Brain microvascular endothelial cell (primary cell): Measurements from ENCODE around the gene NECAB3.
A peak's percentile ranks its signal among the peaks of the same experiment; 100 is the strongest.

Experiments
- DNase-seq: peaks from one replicate; pipeline ENCODE4 v3.0.0-alpha.2; 2020
- H3K27ac ChIP-seq: fragments of 250-450 bp; sonication (Bioruptor Pico); 2 replicates; pipeline ENCODE4 v1.5.1; 2020; ENCODE audit warnings: mild to moderate bottlenecking, moderate library complexity
- H3K27me3 ChIP-seq: fragments of 250-450 bp; sonication (Bioruptor Pico); replicated peaks from 2 replicates; pipeline ENCODE4 v1.5.1; 2020; ENCODE audit warnings: mild to moderate bottlenecking
- H3K36me3 ChIP-seq: fragments of 250-450 bp; sonication (Bioruptor Pico); replicated peaks from 2 replicates; pipeline ENCODE4 v1.5.1; 2020; ENCODE audit warnings: mild to moderate bottlenecking
- H3K4me3 ChIP-seq: 2 replicates; pipeline ENCODE4 v1.5.1; 2011; ENCODE audit warnings: low read depth, mild to moderate bottlenecking, control low read depth, low read length, moderate library complexity
- in situ Hi-C: cut with HindIII; loops from 2 replicates; pipeline ENCODE4 v1.10.0; 2017; ENCODE audit warnings: low sequenced_read_pairs, low pct_ligation_motif_present
- TF ChIP-seq, protein P1 (sequence below): IDR thresholded peaks from 2 replicates; pipeline ENCODE4 v1.5.1; 2011; ENCODE audit warnings: low read depth, mild to moderate bottlenecking, moderate library complexity, low read length, control low read depth, inconsistent platforms; ENCODE audit errors: missing control alignments

NECAB3 gene

GRCh38 chr20:33686100-33686983, 12.1 kb upstream of the NECAB3 start, which contains the start of gene E2F1:
TSS of gene E2F1 (minus strand) at chr20:33686385. CDS start at chr20:33686264, 121 bp downstream.
- TF ChIP-seq, protein P1, sequence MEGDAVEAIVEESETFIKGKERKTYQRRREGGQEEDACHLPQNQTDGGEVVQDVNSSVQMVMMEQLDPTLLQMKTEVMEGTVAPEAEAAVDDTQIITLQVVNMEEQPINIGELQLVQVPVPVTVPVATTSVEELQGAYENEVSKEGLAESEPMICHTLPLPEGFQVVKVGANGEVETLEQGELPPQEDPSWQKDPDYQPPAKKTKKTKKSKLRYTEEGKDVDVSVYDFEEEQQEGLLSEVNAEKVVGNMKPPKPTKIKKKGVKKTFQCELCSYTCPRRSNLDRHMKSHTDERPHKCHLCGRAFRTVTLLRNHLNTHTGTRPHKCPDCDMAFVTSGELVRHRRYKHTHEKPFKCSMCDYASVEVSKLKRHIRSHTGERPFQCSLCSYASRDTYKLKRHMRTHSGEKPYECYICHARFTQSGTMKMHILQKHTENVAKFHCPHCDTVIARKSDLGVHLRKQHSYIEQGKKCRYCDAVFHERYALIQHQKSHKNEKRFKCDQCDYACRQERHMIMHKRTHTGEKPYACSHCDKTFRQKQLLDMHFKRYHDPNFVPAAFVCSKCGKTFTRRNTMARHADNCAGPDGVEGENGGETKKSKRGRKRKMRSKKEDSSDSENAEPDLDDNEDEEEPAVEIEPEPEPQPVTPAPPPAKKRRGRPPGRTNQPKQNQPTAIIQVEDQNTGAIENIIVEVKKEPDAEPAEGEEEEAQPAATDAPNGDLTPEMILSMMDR = peak; percentile 38
- Histone ChIP-seq H3K27ac (peak within 1 kb of the TSS; percentile 64), H3K4me3 (peak within 1 kb of the TSS; percentile 56)

DNA sequence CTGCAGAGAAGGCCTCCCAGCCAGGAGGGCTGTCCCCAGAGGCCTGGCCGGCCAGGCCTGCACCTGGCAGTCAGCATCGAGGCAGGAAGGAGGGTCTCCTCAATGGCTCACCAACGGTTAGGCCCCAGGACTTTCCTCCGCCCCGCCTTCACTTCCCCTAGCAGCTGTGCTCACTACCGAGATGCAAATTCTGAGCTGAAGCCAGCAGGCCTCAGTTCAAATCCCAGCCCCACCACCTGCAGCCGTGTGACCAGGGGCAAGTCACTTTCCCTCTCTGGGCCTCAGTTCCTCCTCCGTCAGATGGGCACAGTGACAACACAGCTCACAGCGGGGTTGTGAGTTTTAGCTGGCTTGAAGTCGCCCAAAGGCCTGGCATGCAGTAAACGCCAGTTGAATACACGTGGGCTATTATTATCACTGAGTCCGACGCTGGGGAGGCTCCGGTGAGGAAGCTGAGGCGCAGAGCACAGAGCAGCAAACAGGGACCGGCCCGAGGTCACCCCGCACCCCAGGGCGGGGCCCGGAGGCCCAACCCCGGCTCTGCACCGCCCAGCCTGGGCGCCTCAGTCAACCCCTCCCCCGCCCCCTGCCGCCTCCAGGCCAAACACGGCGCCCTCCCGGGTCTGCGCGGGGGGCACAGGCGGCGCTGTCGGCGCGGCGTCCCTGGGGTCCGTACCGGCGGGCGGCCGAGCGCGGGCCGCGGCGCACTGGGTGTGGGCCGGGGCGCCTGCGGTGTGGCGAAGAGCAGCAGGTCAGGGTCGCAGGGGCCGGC, 11.3 kb upstream of the NECAB3 start:
- in situ Hi-C loops = no loop called here
- H3K36me3 ChIP-seq = no peaks in the 10 kb centered on the region
- peak overlapping the region; percentile 64 for H3K27ac ChIP-seq
- no peak for DNase-seq
- H3K27me3 ChIP-seq = no peaks in the 10 kb centered on the region
- TF ChIP-seq, protein P1 = no peak
- peak overlapping the region; percentile 56 for H3K4me3 ChIP-seq

More at GRCh38 chr20:33686100-33686983, 12.1 kb upstream of the NECAB3 start, which contains the start of gene E2F1:
- no peaks in the 10 kb centered on the region for H3K36me3 ChIP-seq
- peak; percentile 91 for DNase-seq
- H3K27me3 ChIP-seq = no peaks in the 10 kb centered on the region
- in situ Hi-C loops = no loop called here

DNA sequence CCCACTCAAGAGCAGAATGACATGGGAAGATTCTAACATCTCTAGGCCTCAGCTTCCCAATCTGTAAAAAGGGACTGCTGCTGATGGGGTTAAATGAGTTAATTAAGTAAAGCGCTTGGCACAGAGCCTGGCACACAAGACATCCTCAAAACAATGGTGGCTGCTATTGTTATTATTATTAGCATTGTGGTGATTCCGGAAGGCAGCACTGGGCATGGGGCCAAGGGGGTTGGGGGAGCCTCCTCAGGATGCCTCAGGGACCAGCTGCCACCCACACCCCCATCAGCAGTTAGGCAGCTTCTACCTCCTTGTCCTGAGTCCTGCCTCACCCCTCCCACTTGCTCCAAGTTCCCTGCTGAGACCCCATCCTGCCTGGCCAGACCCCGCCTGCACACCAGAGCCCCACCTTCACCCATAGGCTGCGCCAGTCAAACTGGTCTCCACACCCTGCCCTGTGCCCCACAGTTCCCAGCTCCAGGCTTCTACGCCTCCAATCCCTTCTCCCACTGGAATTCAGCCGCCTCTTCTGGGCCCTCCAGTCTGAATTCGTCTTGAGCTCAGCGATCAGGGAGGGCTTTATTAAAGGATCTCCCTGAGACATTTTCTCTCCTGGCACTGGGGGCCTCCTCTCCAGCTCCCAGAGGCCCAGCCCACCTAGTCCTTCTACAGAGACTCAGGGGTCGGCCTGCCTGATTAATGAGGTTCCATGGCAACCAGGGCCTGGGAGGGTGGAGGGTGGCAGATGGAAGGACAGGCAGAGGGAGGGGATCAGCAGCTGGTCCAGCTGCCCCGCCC, 10.5 kb upstream of the NECAB3 start:
- Histone ChIP-seq H3K4me3 (peak overlapping the region; percentile 56), H3K27me3 (no peaks in the 10 kb centered on the region), H3K36me3 (no peaks in the 10 kb centered on the region), H3K27ac (no peak overlapping the region)
- no peak for DNase-seq
- in situ Hi-C loops = no loop called here
- TF ChIP-seq, protein P1 = no peak

GRCh38 chr20:33681728-33682353, 7.6 kb upstream of the NECAB3 start:
- Histone ChIP-seq H3K4me3 (no peak overlapping the region), H3K27ac (no peak overlapping the region), H3K27me3 (no peaks in the 10 kb centered on the region), H3K36me3 (no peaks in the 10 kb centered on the region)
- TF ChIP-seq, protein P1 = no peak
- no peak for DNase-seq
- in situ Hi-C loops = no loop called here

GRCh38 chr20:33681288-33681687, 7.1 kb upstream of the NECAB3 start:
- no peak for DNase-seq
- no peaks in the 10 kb centered on the region for H3K36me3 ChIP-seq
- no peak overlapping the region for H3K27ac ChIP-seq
- in situ Hi-C loops = no loop called here
- no peak overlapping the region for H3K4me3 ChIP-seq
- no peaks in the 10 kb centered on the region for H3K27me3 ChIP-seq
- TF ChIP-seq, protein P1 = no peak
